Esophagus squamous epithelium (tissue), 5 donors: ENCODE measurements around the gene HMGCLL1. TPM values are rescaled to one million over a fixed set of nuclear protein-coding genes. Genes with fewer than 3 reads are reported as not detected.

Experiments used
- DNase-seq: peaks from one replicate; lab custom pipeline; 2025; lab: John Stamatoyannopoulos, UW
- H3K27ac ChIP-seq, 4 donors: fragments of 200-600 bp; sonication (generic); one replicate each; pipeline ENCODE4 v1.5.1; 2016 to 2019; ENCODE audit warnings: mild to moderate bottlenecking in 1 of 4
- H3K27me3 ChIP-seq, 4 donors: fragments of 200-600 bp; sonication (generic); 1 replicate in 3 of 4; 2 replicates in 1 of 4; pipeline versions ENCODE4 v1.5.1 to v1.6.0; 2017 to 2021; ENCODE audit warnings: antibody characterized with exemption in 1 of 4
- H3K36me3 ChIP-seq, 3 donors: fragments of 200-600 bp; sonication (generic); one replicate each; pipeline ENCODE4 v1.5.1; 2016 to 2019
- H3K4me1 ChIP-seq, 3 donors: fragments of 200-600 bp; sonication (generic); one replicate each; pipeline ENCODE4 v1.5.1; 2017 to 2019
- H3K4me3 ChIP-seq, 4 donors: fragments of 200-600 bp; sonication (generic); 1 replicate in 3 of 4; 2 replicates in 1 of 4; pipeline ENCODE4 v1.5.1; 2016 to 2019; ENCODE audit warnings: mild to moderate bottlenecking in 2 of 4, moderate library complexity in 1 of 4
- H3K9me3 ChIP-seq, 3 donors: fragments of 200-600 bp; sonication (generic); one replicate each; pipeline ENCODE4 v1.5.1; 2016 to 2019
- CTCF ChIP-seq, 6 experiments: fragments of 450-650 bp in 4 of 6; fragments of 200-600 bp in 2 of 6; sonication (generic) in 2 of 6; IDR thresholded peaks; one replicate each; pipeline ENCODE4 v1.5.1; 2016 to 2019; ENCODE audit warnings: antibody characterized with exemption in 6 of 6, mild to moderate bottlenecking in 4 of 6, moderate library complexity in 4 of 6
- POLR2A ChIP-seq, 4 donors: fragments of 450-650 bp; IDR thresholded peaks; one replicate each; pipeline ENCODE4 v1.6.1; 2017; ENCODE audit warnings: antibody characterized with exemption in 4 of 4, mild to moderate bottlenecking in 4 of 4, moderate library complexity in 3 of 4
- WGBS, 2 donors: methylation state at CpG; one replicate each; pipeline ENCODE4 v1.1.5; 2018; 5-methylcytosine and 5-hydroxymethylcytosine counted together
- intact Hi-C: fragments of 100-400 bp; cut with DNase I; formaldehyde crosslinking; loops from one replicate; pipeline ENCODE4 v1.15.0; 2022
- total RNA-seq, 4 donors: library from RNA; depleted of rRNA; stranded (reverse); fragments of >200 nt; gene quantifications; one replicate each; pipeline ENCODE4 v1.1.0, GENCODE V29; 2016
- donor health status: DM: yes; HTN: yes; CAD: no.

The HMGCLL1 gene
- total RNA-seq, 4 donors from 2014 or later: 0.47 to 0.76 (median 0.61) TPM; not detected in 1

GRCh38 chr6:55536391-55536956 lies 42.5 kb downstream of the HMGCLL1 start:
- intact Hi-C loops: no loop called here
- no peak for DNase-seq

GRCh38 chr6:55531496-55531895 lies 47.5 kb downstream of the HMGCLL1 start:
- WGBS, 2 donors: 84 to 94% methylated on average over 2 of the region's 2 CpGs
- no peaks in the 10 kb centered on the region for H3K4me1 ChIP-seq
- intact Hi-C loops: no loop called here
- no peaks in the 10 kb centered on the region for H3K9me3 ChIP-seq
- no peak overlapping the region for H3K27ac ChIP-seq
- H3K36me3 ChIP-seq: no peaks in the 10 kb centered on the region
- TF ChIP-seq POLR2A (IDR thresholded peaks at IDR 0.05) (no peak), CTCF (IDR thresholded peaks at IDR 0.05) (no peak)
- H3K27me3 ChIP-seq: no peaks in the 10 kb centered on the region
- no peak overlapping the region for H3K4me3 ChIP-seq
- DNase-seq: no peak

More at GRCh38 chr6:55536391-55536956, 42.5 kb downstream of the HMGCLL1 start:
- Histone ChIP-seq H3K4me1 (no peaks in the 10 kb centered on the region), H3K27ac (no peak overlapping the region), H3K4me3 (no peak overlapping the region), H3K27me3 (no peaks in the 10 kb centered on the region), H3K36me3 (no peaks in the 10 kb centered on the region), H3K9me3 (no peaks in the 10 kb centered on the region)
- no peak for TF ChIP-seq POLR2A (IDR thresholded peaks at IDR 0.05)
- no peak for TF ChIP-seq CTCF (IDR thresholded peaks at IDR 0.05)
- WGBS, 2 donors: 41% methylated on average over 2 of the region's 2 CpGs

GRCh38 chr6:55530931-55531330 lies 48.1 kb downstream of the HMGCLL1 start:
- no peak overlapping the region for H3K27ac ChIP-seq
- H3K36me3 ChIP-seq: no peaks in the 10 kb centered on the region
- no peak for TF ChIP-seq CTCF (IDR thresholded peaks at IDR 0.05)
- TF ChIP-seq POLR2A (IDR thresholded peaks at IDR 0.05): no peak
- H3K9me3 ChIP-seq: no peaks in the 10 kb centered on the region
- no peak overlapping the region for H3K4me3 ChIP-seq
- no peaks in the 10 kb centered on the region for H3K4me1 ChIP-seq
- no peak for DNase-seq
- intact Hi-C loops: no loop called here
- WGBS, 2 donors: 83 to 84% methylated on average over 2 of the region's 2 CpGs
- H3K27me3 ChIP-seq: no peaks in the 10 kb centered on the region

- Histone ChIP-seq H3K9me3 (no peaks in the 10 kb centered on the region), H3K27ac (no peak overlapping the region), H3K36me3 (no peaks in the 10 kb centered on the region), H3K4me1 (no peaks in the 10 kb centered on the region), H3K4me3 (no peak overlapping the region), H3K27me3 (no peaks in the 10 kb centered on the region)
- 25 to 31% methylated on average over 1 of the region's 1 CpG for WGBS, 2 donors
- intact Hi-C loops: no loop called here
- TF ChIP-seq POLR2A (IDR thresholded peaks at IDR 0.05): no peak
- no peak for TF ChIP-seq CTCF (IDR thresholded peaks at IDR 0.05)
- DNase-seq: no peak
Measured at GRCh38 chr6:55528624-55529023, 50.4 kb downstream of the HMGCLL1 start.

- H3K4me3 ChIP-seq: no peak overlapping the region
- no peaks in the 10 kb centered on the region for H3K27me3 ChIP-seq
- H3K27ac ChIP-seq: no peak overlapping the region
- H3K36me3 ChIP-seq: no peaks in the 10 kb centered on the region
- intact Hi-C loops: no loop called here
- TF ChIP-seq POLR2A (IDR thresholded peaks at IDR 0.05): no peak
- TF ChIP-seq CTCF (IDR thresholded peaks at IDR 0.05): no peak
- DNase-seq: no peak
- 86 to 97% methylated on average over 3 of the region's 3 CpGs for WGBS, 2 donors
- H3K9me3 ChIP-seq: no peaks in the 10 kb centered on the region
- H3K4me1 ChIP-seq: no peaks in the 10 kb centered on the region
Measured at GRCh38 chr6:55524441-55524840, 54.6 kb downstream of the HMGCLL1 start.
